OCI-LY7 (cell line): ENCODE data around the gene NRAP.

Experiments used
- CTCF ChIP-seq: fragments of 200-600 bp; sonication (generic); conservative IDR thresholded peaks from 2 replicates; pipeline ENCODE4 v1.5.1; 2014; ENCODE audit warnings: mild to moderate bottlenecking, antibody characterized with exemption, low read length, moderate library complexity, mixed read lengths
- EZH2phosphoT487 ChIP-seq: fragments of 200-600 bp; sonication (generic); IDR thresholded peaks from 2 replicates; pipeline ENCODE4 v1.6.1; 2018; ENCODE audit warnings: low read depth, borderline replicate concordance, mild to moderate bottlenecking, mixed run types, antibody characterized with exemption, low read length, moderate library complexity, mixed read lengths

- TF ChIP-seq CTCF = no peak
- TF ChIP-seq EZH2phosphoT487 = no peak
Measured at GRCh38 chr10:113557424-113557862, 106.4 kb downstream of the NRAP start.
